ENCODE measurements around the gene RGS7BP.

GRCh38 chr5:64629841-64630240, 124.0 kb downstream of the RGS7BP start:
- TF ChIP-seq CTCF (conservative IDR thresholded peaks at IDR 0.05 in 1 of 2, IDR thresholded peaks at IDR 0.05 in 1 of 2; ENCODE audit: extremely low read depth in 1 of 2, insufficient read depth in 1 of 2, low read depth in 1 of 2, low read length in 2 of 2): no peak
- TF ChIP-seq EZH2 (IDR thresholded peaks at IDR 0.05; ENCODE audit: borderline replicate concordance, low read length): no peak

Measured in mammary epithelial cell (primary cell).